Vagina (tissue), 2 donors: ENCODE results near the gene LDB2.

Experiments used
- POLR2AphosphoS5 ChIP-seq, 2 donors: sonication (generic); formaldehyde crosslinking; IDR thresholded peaks; one replicate each; pipeline ENCODE4 v1.9.0; 2017; ENCODE audit warnings: antibody characterized with exemption in 2 of 2, mild to moderate bottlenecking in 2 of 2, low read depth in 1 of 2; ENCODE audit not compliant: insufficient read depth in 1 of 2
- TF ChIP-seq, protein P1 (sequence below), 3 experiments: fragments of 450-650 bp in 2 of 3; fragments of 200-600 bp in 1 of 3; sonication (generic) in 1 of 3; IDR thresholded peaks; one replicate each; pipeline ENCODE4 v1.5.1; 2017 to 2019; ENCODE audit warnings: antibody characterized with exemption in 3 of 3, mild to moderate bottlenecking in 2 of 3, moderate library complexity in 2 of 3

- TF ChIP-seq, protein P1, sequence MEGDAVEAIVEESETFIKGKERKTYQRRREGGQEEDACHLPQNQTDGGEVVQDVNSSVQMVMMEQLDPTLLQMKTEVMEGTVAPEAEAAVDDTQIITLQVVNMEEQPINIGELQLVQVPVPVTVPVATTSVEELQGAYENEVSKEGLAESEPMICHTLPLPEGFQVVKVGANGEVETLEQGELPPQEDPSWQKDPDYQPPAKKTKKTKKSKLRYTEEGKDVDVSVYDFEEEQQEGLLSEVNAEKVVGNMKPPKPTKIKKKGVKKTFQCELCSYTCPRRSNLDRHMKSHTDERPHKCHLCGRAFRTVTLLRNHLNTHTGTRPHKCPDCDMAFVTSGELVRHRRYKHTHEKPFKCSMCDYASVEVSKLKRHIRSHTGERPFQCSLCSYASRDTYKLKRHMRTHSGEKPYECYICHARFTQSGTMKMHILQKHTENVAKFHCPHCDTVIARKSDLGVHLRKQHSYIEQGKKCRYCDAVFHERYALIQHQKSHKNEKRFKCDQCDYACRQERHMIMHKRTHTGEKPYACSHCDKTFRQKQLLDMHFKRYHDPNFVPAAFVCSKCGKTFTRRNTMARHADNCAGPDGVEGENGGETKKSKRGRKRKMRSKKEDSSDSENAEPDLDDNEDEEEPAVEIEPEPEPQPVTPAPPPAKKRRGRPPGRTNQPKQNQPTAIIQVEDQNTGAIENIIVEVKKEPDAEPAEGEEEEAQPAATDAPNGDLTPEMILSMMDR (IDR thresholded peaks at IDR 0.05): no peak
- no peak for TF ChIP-seq POLR2AphosphoS5 (IDR thresholded peaks at IDR 0.05; ENCODE audit: insufficient read depth in 1 of 2, low read depth in 1 of 2)
Measured at GRCh38 chr4:16819652-16820051, 78.8 kb downstream of the LDB2 start.
